GM06990 (cell line): ENCODE data around the gene KIRREL2.
A peak's percentile ranks its signal among the peaks of the same experiment; 100 is the strongest.

ENCODE experiments used
- DNase-seq: peaks from one replicate; pipeline ENCODE4 v3.0.0-alpha.2; 2011; ENCODE audit not compliant: insufficient read length; ENCODE audit errors: extremely low read depth
- H3K27me3 ChIP-seq: replicated peaks from 2 replicates; pipeline ENCODE4 v1.6.0; 2011; ENCODE audit warnings: low read length; ENCODE audit not compliant: control insufficient read depth, insufficient read depth
- H3K36me3 ChIP-seq: 2 replicates; pipeline ENCODE4 v1.5.1; 2011; ENCODE audit warnings: low read length; ENCODE audit not compliant: control insufficient read depth, insufficient read depth
- H3K4me3 ChIP-seq: replicated peaks from 2 replicates; pipeline ENCODE4 v1.5.1; 2011; ENCODE audit warnings: low read depth, mild to moderate bottlenecking, control low read depth, low read length
- TF ChIP-seq, protein P1 (sequence below): IDR thresholded peaks from 2 replicates; pipeline ENCODE4 v1.5.1; 2011; ENCODE audit warnings: low read length, control low read depth, mild to moderate bottlenecking, inconsistent platforms; ENCODE audit not compliant: insufficient read depth, poor library complexity, severe bottlenecking

KIRREL2 gene

DNA sequence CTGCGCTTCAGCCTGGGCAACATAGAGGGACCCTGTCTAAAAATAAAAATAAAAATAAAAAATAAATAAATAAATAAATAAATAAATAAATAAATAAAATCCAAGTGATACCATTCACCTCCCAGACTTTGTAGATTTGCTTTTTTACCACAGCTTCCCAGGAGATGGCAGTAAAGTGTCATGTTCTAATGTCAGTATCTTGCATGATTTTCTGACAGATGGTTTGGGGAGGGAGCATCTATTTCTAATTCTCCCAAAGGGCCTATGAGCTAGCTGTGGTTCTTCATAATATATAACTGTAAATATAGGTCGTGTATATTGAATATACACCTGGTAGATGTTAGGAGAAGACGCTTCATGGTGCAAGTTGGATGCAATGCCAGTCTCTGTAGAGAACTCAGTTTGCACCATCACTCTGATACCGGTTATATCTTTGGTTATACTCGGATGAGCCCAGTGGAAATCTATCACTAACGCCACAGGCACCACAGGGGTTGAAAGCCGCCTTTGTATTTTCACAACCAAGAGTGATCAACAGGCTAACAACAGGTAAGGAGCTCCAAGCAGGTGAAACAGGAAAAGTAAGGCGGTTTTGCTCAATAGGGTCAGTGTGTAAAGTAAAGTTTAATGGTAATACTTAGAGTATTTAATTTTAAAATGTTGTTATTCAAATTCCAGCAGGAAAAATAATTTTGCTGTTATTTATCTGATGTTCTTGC lies 25.6 kb downstream of the KIRREL2 start:
- no peak for DNase-seq
- H3K4me3 ChIP-seq = no peak overlapping the region
- no peaks in the 10 kb centered on the region; the same call in 1 of the 2 replicates for H3K27me3 ChIP-seq
- TF ChIP-seq, protein P1, sequence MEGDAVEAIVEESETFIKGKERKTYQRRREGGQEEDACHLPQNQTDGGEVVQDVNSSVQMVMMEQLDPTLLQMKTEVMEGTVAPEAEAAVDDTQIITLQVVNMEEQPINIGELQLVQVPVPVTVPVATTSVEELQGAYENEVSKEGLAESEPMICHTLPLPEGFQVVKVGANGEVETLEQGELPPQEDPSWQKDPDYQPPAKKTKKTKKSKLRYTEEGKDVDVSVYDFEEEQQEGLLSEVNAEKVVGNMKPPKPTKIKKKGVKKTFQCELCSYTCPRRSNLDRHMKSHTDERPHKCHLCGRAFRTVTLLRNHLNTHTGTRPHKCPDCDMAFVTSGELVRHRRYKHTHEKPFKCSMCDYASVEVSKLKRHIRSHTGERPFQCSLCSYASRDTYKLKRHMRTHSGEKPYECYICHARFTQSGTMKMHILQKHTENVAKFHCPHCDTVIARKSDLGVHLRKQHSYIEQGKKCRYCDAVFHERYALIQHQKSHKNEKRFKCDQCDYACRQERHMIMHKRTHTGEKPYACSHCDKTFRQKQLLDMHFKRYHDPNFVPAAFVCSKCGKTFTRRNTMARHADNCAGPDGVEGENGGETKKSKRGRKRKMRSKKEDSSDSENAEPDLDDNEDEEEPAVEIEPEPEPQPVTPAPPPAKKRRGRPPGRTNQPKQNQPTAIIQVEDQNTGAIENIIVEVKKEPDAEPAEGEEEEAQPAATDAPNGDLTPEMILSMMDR = peak; percentile 46
- peaks cover 2% of the 10 kb centered on the region for H3K36me3 ChIP-seq

DNA sequence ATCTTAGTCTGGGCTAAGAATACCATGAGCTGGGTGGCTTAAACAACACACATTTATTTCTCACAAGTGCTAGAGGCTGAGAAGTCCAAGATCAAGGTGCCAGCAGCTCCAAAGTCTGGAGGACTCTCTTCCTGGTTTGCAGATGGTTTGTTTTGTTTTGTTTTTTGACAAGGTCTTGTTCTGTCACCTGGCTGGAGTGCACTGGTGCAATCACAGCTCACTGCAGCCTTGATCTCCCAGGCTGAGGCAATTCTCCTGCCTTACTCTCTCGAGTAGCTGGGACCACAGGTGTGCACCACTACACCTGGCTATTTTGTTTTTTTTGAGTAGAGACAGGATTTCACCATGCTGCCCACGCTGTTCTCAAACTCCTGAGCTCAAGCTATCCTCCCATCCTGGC lies 27.2 kb downstream of the KIRREL2 start:
- Histone ChIP-seq H3K27me3 (no peaks in the 10 kb centered on the region; the same call in 1 of the 2 replicates), H3K36me3 (peaks cover 5% of the 10 kb centered on the region), H3K4me3 (no peak overlapping the region)
- DNase-seq = no peak
- TF ChIP-seq, protein P1 = no peak

GRCh38 chr19:35885225-35885738 lies 28.6 kb downstream of the KIRREL2 start:
- H3K27me3 ChIP-seq = no peaks in the 10 kb centered on the region
- H3K4me3 ChIP-seq = no peak overlapping the region
- TF ChIP-seq, protein P1 = no peak
- H3K36me3 ChIP-seq = peaks cover 12% of the 10 kb centered on the region
- DNase-seq = no peak

GRCh38 chr19:35885904-35886303 lies 29.2 kb downstream of the KIRREL2 start:
- no peak for DNase-seq
- peaks cover 15% of the 10 kb centered on the region for H3K36me3 ChIP-seq
- H3K27me3 ChIP-seq = no peaks in the 10 kb centered on the region
- H3K4me3 ChIP-seq = no peak overlapping the region
- TF ChIP-seq, protein P1 = no peak

- Histone ChIP-seq H3K36me3 (peaks cover 15% of the 10 kb centered on the region), H3K4me3 (no peak overlapping the region), H3K27me3 (no peaks in the 10 kb centered on the region)
- no peak for DNase-seq
- TF ChIP-seq, protein P1 = no peak
These were observed 30.5 kb downstream of the KIRREL2 start for GRCh38 chr19:35887197-35887596.
